H9 (cell line): Measurements from ENCODE around the gene ARSJ. TPM values are rescaled to one million over a fixed set of nuclear protein-coding genes. Genes with fewer than 3 reads are reported as not detected.

Experiments
- DNase-seq: peaks from one replicate; pipeline ENCODE4 v3.0.0-alpha.2; 2017
- H2AFZ ChIP-seq: one replicate; pipeline ENCODE4 v1.6.1; 2013; ENCODE audit warnings: mild to moderate bottlenecking, low read length, control low read depth, moderate library complexity
- H2AK5ac ChIP-seq: 2 replicates; pipeline ENCODE4 v1.6.1; 2013; ENCODE audit warnings: low read length, control low read depth, mixed read lengths; ENCODE audit not compliant: insufficient read length
- H2BK120ac ChIP-seq: one replicate; pipeline ENCODE4 v1.6.1; 2013; ENCODE audit warnings: low read depth, mild to moderate bottlenecking, low read length, control low read depth, inconsistent platforms; ENCODE audit not compliant: poor library complexity, severe bottlenecking
- H2BK12ac ChIP-seq: 2 replicates; pipeline ENCODE4 v1.6.1; 2013; ENCODE audit warnings: low read length, control low read depth, mixed read lengths, low read depth; ENCODE audit not compliant: insufficient read length
- H2BK15ac ChIP-seq: 2 replicates; pipeline ENCODE4 v1.6.1; 2013; ENCODE audit warnings: low read depth, low read length, control low read depth
- H2BK20ac ChIP-seq: one replicate; pipeline ENCODE4 v1.6.1; 2013; ENCODE audit warnings: low read depth, mild to moderate bottlenecking, low read length, control low read depth, inconsistent platforms; ENCODE audit not compliant: poor library complexity, severe bottlenecking
- H2BK5ac ChIP-seq: 2 replicates; pipeline ENCODE4 v1.6.1; 2013; ENCODE audit warnings: low read length, control low read depth, mixed read lengths; ENCODE audit not compliant: insufficient read length
- H3K14ac ChIP-seq: 2 replicates; pipeline ENCODE4 v1.6.1; 2013; ENCODE audit warnings: low read length, control low read depth; ENCODE audit not compliant: insufficient read depth
- H3K18ac ChIP-seq: 2 replicates; pipeline ENCODE4 v1.6.1; 2013; ENCODE audit warnings: low read depth, mild to moderate bottlenecking, mixed read lengths, low read length, control low read depth; ENCODE audit not compliant: insufficient read length
- H3K23ac ChIP-seq: 2 replicates; pipeline ENCODE4 v1.6.1; 2013; ENCODE audit warnings: low read length, control low read depth, mixed read lengths, low read depth; ENCODE audit not compliant: insufficient read length
- H3K23me2 ChIP-seq: 2 replicates; pipeline ENCODE4 v1.6.1; 2013; ENCODE audit warnings: low read depth, mild to moderate bottlenecking, mixed read lengths, low read length, control low read depth; ENCODE audit not compliant: insufficient read length, poor library complexity, severe bottlenecking
- H3K27ac ChIP-seq: 2 replicates; pipeline ENCODE4 v1.5.1; 2013; ENCODE audit warnings: low read length, control low read depth, mixed read lengths, low read depth; ENCODE audit not compliant: insufficient read length
- H3K27me3 ChIP-seq: 2 replicates; pipeline ENCODE4 v1.6.1; 2013; ENCODE audit warnings: low read length, control low read depth, inconsistent platforms; ENCODE audit not compliant: insufficient read depth
- H3K4ac ChIP-seq: 2 replicates; pipeline ENCODE4 v1.6.1; 2013; ENCODE audit warnings: low read depth, mild to moderate bottlenecking, control low read depth, inconsistent platforms, low read length, moderate library complexity
- H3K4me1 ChIP-seq: 2 replicates; pipeline ENCODE4 v1.6.1; 2013; ENCODE audit warnings: low read length, control low read depth, inconsistent platforms; ENCODE audit not compliant: insufficient read depth
- H3K4me2 ChIP-seq: 2 replicates; pipeline ENCODE4 v1.6.1; 2013; ENCODE audit warnings: low read length, control low read depth, mixed read lengths; ENCODE audit not compliant: insufficient read length, insufficient read depth
- H3K56ac ChIP-seq: 2 replicates; pipeline ENCODE4 v1.6.1; 2013; ENCODE audit warnings: low read depth, mild to moderate bottlenecking, mixed read lengths, low read length, control low read depth; ENCODE audit not compliant: insufficient read length
- H3K79me1 ChIP-seq: 2 replicates; pipeline ENCODE4 v1.6.1; 2013; ENCODE audit warnings: low read depth, mild to moderate bottlenecking, moderate library complexity, low read length, control low read depth, inconsistent platforms; ENCODE audit not compliant: insufficient read depth, poor library complexity, severe bottlenecking
- H3K79me2 ChIP-seq: 2 replicates; pipeline ENCODE4 v1.6.1; 2013; ENCODE audit warnings: low read length, control low read depth, inconsistent platforms; ENCODE audit not compliant: insufficient read depth
- H3K9ac ChIP-seq: 2 replicates; pipeline ENCODE4 v1.6.1; 2013; ENCODE audit warnings: low read length, control low read depth, mixed read lengths; ENCODE audit not compliant: insufficient read length; ENCODE audit errors: extremely low read depth
- H3K9me3 ChIP-seq: one replicate; pipeline ENCODE4 v1.6.1; 2013; ENCODE audit warnings: low read depth, low read length, inconsistent platforms; ENCODE audit not compliant: control insufficient read depth
- H3T11ph ChIP-seq: one replicate; pipeline ENCODE4 v1.6.1; 2013; ENCODE audit warnings: mild to moderate bottlenecking, low read length, control low read depth, inconsistent platforms
- H4K20me1 ChIP-seq: one replicate; pipeline ENCODE4 v1.6.1; 2013; ENCODE audit not compliant: control insufficient read depth, insufficient read length, insufficient read depth
- H4K5ac ChIP-seq: 2 replicates; pipeline ENCODE4 v1.6.1; 2013; ENCODE audit warnings: low read depth, mild to moderate bottlenecking, mixed read lengths, low read length, control low read depth; ENCODE audit not compliant: insufficient read length
- H4K8ac ChIP-seq: replicated peaks from 2 replicates; pipeline ENCODE4 v1.6.1; 2013; ENCODE audit warnings: low read length, control low read depth, mixed read lengths, low read depth; ENCODE audit not compliant: insufficient read length
- H4K91ac ChIP-seq: 2 replicates; pipeline ENCODE4 v1.6.1; 2013; ENCODE audit warnings: low read depth, mild to moderate bottlenecking, moderate library complexity, mixed read lengths, low read length, control low read depth; ENCODE audit not compliant: insufficient read length
- H3K27ac Mint-ChIP-seq, 3 experiments: 2 replicates in 2 of 3; 3 replicates in 1 of 3; pipeline ENCODE4 v1.8.0; 2020 to 2021; ENCODE audit warnings: mixed read lengths in 3 of 3, mild to moderate bottlenecking in 1 of 3, moderate library complexity in 1 of 3
- H3K27me3 Mint-ChIP-seq: 2 replicates; pipeline ENCODE4 v1.8.0; 2021; ENCODE audit warnings: low read depth, mild to moderate bottlenecking, moderate library complexity, mixed read lengths
- H3K36me3 Mint-ChIP-seq, 3 experiments: 2 replicates in 2 of 3; 3 replicates in 1 of 3; pipeline ENCODE4 v1.8.0; 2020 to 2021; ENCODE audit warnings: low read depth in 3 of 3, mixed read lengths in 3 of 3; ENCODE audit not compliant: insufficient read depth in 1 of 3
- H3K4me1 Mint-ChIP-seq, 2 experiments: 2 replicates each; pipeline ENCODE4 v1.8.0; 2020; ENCODE audit warnings: mixed read lengths in 2 of 2
- H3K4me3 Mint-ChIP-seq, 2 experiments: 2 replicates in 1 of 2; 3 replicates in 1 of 2; pipeline ENCODE4 v1.8.0; 2020 to 2021; ENCODE audit warnings: mild to moderate bottlenecking in 2 of 2, mixed read lengths in 2 of 2, moderate library complexity in 1 of 2
- H3K9me3 Mint-ChIP-seq, 2 experiments: 2 replicates in 1 of 2; 3 replicates in 1 of 2; pipeline ENCODE4 v1.8.0; 2020; ENCODE audit warnings: mild to moderate bottlenecking in 2 of 2, mixed read lengths in 2 of 2, moderate library complexity in 1 of 2
- CTCF ChIP-seq: fragments of 200-600 bp; sonication (generic); conservative IDR thresholded peaks from 3 replicates; pipeline ENCODE4 v1.8.0; 2021; ENCODE audit warnings: antibody characterized with exemption, mild to moderate bottlenecking
- WGBS: extraction: QIAGEN DNeasy Blood & Tissue Kit; methylation state at CpG from one replicate; pipeline ENCODE4 v1.1.7; 2013; ENCODE audit warnings: missing lambda C conversion rate, low lambda C conversion rate, mixed read lengths; ENCODE audit not compliant: insufficient read length; ENCODE audit errors: extremely low coverage; 5-methylcytosine and 5-hydroxymethylcytosine counted together
- total RNA-seq: library from RNA; stranded (reverse); gene quantifications from 2 replicates; pipeline ENCODE4 v1.2.1, GENCODE V29; 2021

ARSJ gene
- total RNA-seq, 1 experiment from 2014 or later: 1.1 TPM

- no peak overlapping the region for H4K5ac ChIP-seq
- peaks cover 3% of the 10 kb centered on the region; the same call in 1 of the 2 replicates for H3K4me1 ChIP-seq
- no peak overlapping the region for H3K14ac ChIP-seq
- Mint-ChIP-seq H3K4me1 (peaks cover 46 to 60% of the 10 kb centered on the region in 2 experiments), H3K27ac (peak overlapping the region in 1 of 3 experiments; percentile 27; a peak in 1 of 7 replicates), H3K27me3 (no peaks in the 10 kb centered on the region), H3K36me3 (peaks cover 0 to 2% (median 2%) of the 10 kb centered on the region in 3 experiments; a peak in 5 of 7 replicates), H3K9me3 (no peaks in the 10 kb centered on the region; a peak in 1 of 5 replicates), H3K4me3 (no peak overlapping the region)
- no peak overlapping the region for H2AFZ ChIP-seq
- no CpG with 5 or more reads among the region's 5 CpGs for WGBS
- no peak overlapping the region for H2BK120ac ChIP-seq
- no peaks in the 10 kb centered on the region for H3K79me1 ChIP-seq
- H4K20me1 ChIP-seq: no peaks in the 10 kb centered on the region
- no peak overlapping the region for H4K8ac ChIP-seq
- no peaks in the 10 kb centered on the region for H3K79me2 ChIP-seq
- H3K23me2 ChIP-seq: no peaks in the 10 kb centered on the region
- no peak overlapping the region for H3K9ac ChIP-seq
- no peak for TF ChIP-seq CTCF
- H3K56ac ChIP-seq: no peak overlapping the region
- no peak overlapping the region for H3T11ph ChIP-seq
- no peak overlapping the region for H3K4ac ChIP-seq
- no peak overlapping the region for H3K23ac ChIP-seq
- H2BK15ac ChIP-seq: no peak overlapping the region
- H3K27me3 ChIP-seq: no peaks in the 10 kb centered on the region
- no peak overlapping the region for H2BK5ac ChIP-seq
- H4K91ac ChIP-seq: no peak overlapping the region
- no peak overlapping the region for H3K18ac ChIP-seq
- DNase-seq: no peak
- no peak overlapping the region for H3K4me2 ChIP-seq
- no peak overlapping the region for H2BK20ac ChIP-seq
- H3K27ac ChIP-seq: no peak overlapping the region
- H2AK5ac ChIP-seq: no peak overlapping the region
- no peak overlapping the region for H2BK12ac ChIP-seq
- H3K9me3 ChIP-seq: no peaks in the 10 kb centered on the region
Measured at GRCh38 chr4:113872426-113873260, 106.8 kb downstream of the ARSJ start.
